HepG2 (cell line): ENCODE data around the gene CCDC91. TPM values are rescaled to one million over a fixed set of nuclear protein-coding genes. Genes with fewer than 3 reads are reported as not detected.

Experiments
- ATAC-seq: fragments of 200-7000 bp; cut with Tn5 transposase; 3 replicates; pipeline ENCODE4 v1.9.1; 2020; ENCODE audit warnings: mild to moderate bottlenecking, moderate library complexity
- BruUV-seq: library from RNA; stranded (reverse); fragments of 400-500 nt; replicated peaks from 2 replicates; lab custom pipeline; 2021; lab: Mats Ljungman, UMichigan
- CTCF ChIA-PET: fragments of 300-600 bp; formaldehyde crosslinking; extraction: SDS; loops from one replicate; lab custom pipeline; 2021; ENCODE audit warnings: low total read pairs, inconsistent platforms, low intra/inter-chr PET ratio; lab: Yijun Ruan, JAX
- POLR2A ChIA-PET: fragments of 350-600 bp; sonication (Branson Sonifier 250); formaldehyde crosslinking; loops from one replicate; lab custom pipeline; 2020; ENCODE audit warnings: antibody characterized with exemption, inconsistent platforms; lab: Yijun Ruan, JAX
- DNase-seq: peaks from one replicate; pipeline ENCODE4 v3.0.0-alpha.2; 2015; ENCODE audit warnings: low spot score
- FAIRE-seq: peaks from 3 replicates; lab custom pipeline; 2011; peaks lifted over from hg19 to GRCh38; lab: Jason Lieb, UNC
- H2AFZ ChIP-seq: one replicate; pipeline ENCODE4 v1.6.1; 2011; ENCODE audit warnings: low read length, inconsistent platforms
- H3K27ac ChIP-seq: fragments of 300-600 bp; 3 replicates; pipeline ENCODE4 v1.8.0; 2011; ENCODE audit warnings: mixed run types, mild to moderate bottlenecking, mixed read lengths, low read length, inconsistent platforms; ENCODE audit not compliant: insufficient read depth; ENCODE audit errors: extremely low read length
- H3K27me3 ChIP-seq, 2 experiments: fragments of 200-600 bp in 1 of 2; 2 replicates in 1 of 2; 3 replicates in 1 of 2; pipeline versions ENCODE4 v1.6.0 to v1.8.0; 2011; ENCODE audit warnings: low read length in 2 of 2, mild to moderate bottlenecking in 2 of 2, moderate library complexity in 2 of 2, inconsistent platforms in 1 of 2; ENCODE audit not compliant: insufficient read depth in 2 of 2, control insufficient read depth in 1 of 2
- H3K36me3 ChIP-seq, 2 experiments: fragments of 200-600 bp in 1 of 2; replicated peaks in 1 of 2; 2 replicates in 1 of 2; 3 replicates in 1 of 2; pipeline versions ENCODE4 v1.5.1 to v1.8.0; 2011; ENCODE audit warnings: low read length in 2 of 2, inconsistent platforms in 1 of 2; ENCODE audit not compliant: insufficient read depth in 2 of 2, control insufficient read depth in 1 of 2
- H3K4me1 ChIP-seq: 2 replicates; pipeline ENCODE4 v1.5.1; 2012; ENCODE audit warnings: low read length, inconsistent platforms; ENCODE audit not compliant: insufficient read depth
- H3K4me2 ChIP-seq: 2 replicates; pipeline ENCODE4 v1.6.0; 2011; ENCODE audit warnings: low read depth, low read length, inconsistent platforms
- H3K4me3 ChIP-seq, 3 experiments: fragments of 200-600 bp in 1 of 3; sonication (generic), shearing (Covaris generic) in 1 of 3; replicated peaks in 1 of 3; 2 replicates each; pipeline ENCODE4 v1.5.1; 2011 to 2016; ENCODE audit warnings: low read length in 3 of 3, inconsistent platforms in 2 of 3, low read depth in 2 of 3, mild to moderate bottlenecking in 2 of 3, control low read depth in 1 of 3, mixed read lengths in 1 of 3; ENCODE audit not compliant: insufficient read depth in 1 of 3
- H3K79me2 ChIP-seq: one replicate; pipeline ENCODE4 v1.6.1; 2011; ENCODE audit warnings: low read length, inconsistent platforms; ENCODE audit not compliant: insufficient read depth
- H3K9ac ChIP-seq: 2 replicates; pipeline ENCODE4 v1.6.0; 2011; ENCODE audit warnings: mild to moderate bottlenecking, low read depth, low read length, inconsistent platforms; ENCODE audit not compliant: insufficient read depth
- H3K9me3 ChIP-seq: 2 replicates; pipeline ENCODE4 v1.5.1; 2012; ENCODE audit warnings: mild to moderate bottlenecking, low read length
- H4K20me1 ChIP-seq: 2 replicates; pipeline ENCODE4 v1.6.0; 2011; ENCODE audit warnings: inconsistent platforms, mild to moderate bottlenecking, low read length, moderate library complexity; ENCODE audit not compliant: insufficient read depth
- ATAD3A ChIP-seq: sonication (generic); formaldehyde crosslinking; IDR thresholded peaks from 2 replicates; pipeline ENCODE4 v1.4.0; 2020; ENCODE audit warnings: missing genetic modification reagents
- FOSL1 ChIP-seq: sonication (generic); formaldehyde crosslinking; IDR thresholded peaks from 2 replicates; pipeline ENCODE4 v1.9.0; 2021; ENCODE audit warnings: missing genetic modification reagents, borderline replicate concordance
- GABPB1 ChIP-seq: IDR thresholded peaks from 2 replicates; pipeline ENCODE4 v1.6.1; 2016; ENCODE audit warnings: mild to moderate bottlenecking, missing genetic modification reagents, moderate library complexity, missing compliant biosample characterization
- MAFF ChIP-seq: IDR thresholded peaks from 2 replicates; pipeline ENCODE4 v1.6.1; 2011; ENCODE audit warnings: low read depth, low read length, improper control_type of control experiment
- MAFK ChIP-seq, 2 experiments: IDR thresholded peaks in 1 of 2; conservative IDR thresholded peaks in 1 of 2; 2 replicates each; pipeline ENCODE4 v1.6.1; 2011; ENCODE audit warnings: improper control_type of control experiment in 2 of 2, low read length in 2 of 2
- NFE2L2 ChIP-seq: fragments of 150-350 bp; IDR thresholded peaks from 2 replicates; pipeline ENCODE4 v1.6.1; 2014; ENCODE audit warnings: low read length
- SMARCC2 ChIP-seq: fragments of 450-650 bp; IDR thresholded peaks from 2 replicates; pipeline ENCODE4 v1.6.1; 2017; ENCODE audit warnings: antibody characterized with exemption, mild to moderate bottlenecking
- TMF1 ChIP-seq: sonication (generic); formaldehyde crosslinking; IDR thresholded peaks from 2 replicates; pipeline ENCODE4 v1.8.1; 2022; ENCODE audit warnings: low read depth, missing genetic modification reagents
- ZFP91 ChIP-seq: sonication (generic); formaldehyde crosslinking; IDR thresholded peaks from 2 replicates; pipeline ENCODE4 v1.9.0; 2022; ENCODE audit warnings: missing genetic modification reagents, mild to moderate bottlenecking, borderline replicate concordance
- ZNF263 ChIP-seq: sonication (generic); formaldehyde crosslinking; IDR thresholded peaks from 2 replicates; pipeline ENCODE4 v1.4.0; 2020; ENCODE audit warnings: missing genetic modification reagents
- ZNF335 ChIP-seq: sonication (generic); formaldehyde crosslinking; IDR thresholded peaks from 2 replicates; pipeline ENCODE4 v1.4.0; 2020; ENCODE audit warnings: missing genetic modification reagents
- ZNF446 ChIP-seq: sonication (generic); formaldehyde crosslinking; IDR thresholded peaks from 2 replicates; pipeline ENCODE4 v1.5.0; 2020; ENCODE audit warnings: mild to moderate bottlenecking, missing genetic modification reagents
- ZNF580 ChIP-seq: IDR thresholded peaks from 2 replicates; pipeline ENCODE4 v1.6.1; 2016; ENCODE audit warnings: low read depth, borderline replicate concordance
- ZNF740 ChIP-seq: sonication (generic); formaldehyde crosslinking; IDR thresholded peaks from 2 replicates; pipeline ENCODE4 v1.4.0; 2020; ENCODE audit warnings: missing genetic modification reagents
- WGBS: methylation state at CpG from one replicate; pipeline ENCODE4 v1.1.6; 2017; ENCODE audit warnings: low lambda C conversion rate; 5-methylcytosine and 5-hydroxymethylcytosine counted together
- in situ Hi-C: cut with HindIII; loops from 2 replicates; pipeline ENCODE4 v1.10.0; 2017; ENCODE audit warnings: low pct_unique_long_range_greater_than_20kb; ENCODE audit not compliant: extremely low pct_ligation_motif_present
- intact Hi-C: fragments of 100-400 bp; cut with micrococcal nuclease; formaldehyde crosslinking; loops from one replicate; pipeline ENCODE4 v1.10.0; 2022; ENCODE audit not compliant: unreplicated experiment
- polyA plus RNA-seq, 8 experiments: library from polyadenylated mRNA; depleted of rRNA in 3 of 8; stranded (reverse) in 7 of 8; unstranded in 1 of 8; fragments of >200 nt; fragmentation: Illumina TruSeq in 4 of 8; extraction: Trizol in 4 of 8; gene quantifications; 2 replicates each; pipeline versions ENCODE4 v1.2.1 to v1.2.3, GENCODE V29; 2011 to 2016; ENCODE audit warnings: low read depth in 4 of 8, missing spikeins in 1 of 8, mixed read lengths in 1 of 8; ENCODE audit not compliant: insufficient read depth in 1 of 8
- total RNA-seq, 5 experiments: library from RNA; depleted of rRNA; stranded (reverse); fragments of >200 nt; fragmentation: Illumina TruSeq; extraction: Trizol; gene quantifications; 2 replicates each; pipeline ENCODE4 v1.2.3, GENCODE V29; 2016; ENCODE audit warnings: low read depth in 1 of 5

CCDC91 gene
- total and polyA plus RNA-seq, 2 of the 13 experiments (the other 11 are each of a cell fraction or from before 2014, with no cell fraction given), result 9.8 to 15.8 TPM

- Histone ChIP-seq H3K27me3 (0 out of 5 replicates have a peak, but pooled peaks cover 0 to 3% of the 10 kb centered on the region in 2 experiments), H4K20me1 (no peaks in the 10 kb centered on the region), H3K4me1 (no peaks in the 10 kb centered on the region), H3K4me3 (no peak overlapping the region), H3K9me3 (no peaks in the 10 kb centered on the region), H3K9ac (no peak overlapping the region), H3K36me3 (no peaks in the 10 kb centered on the region), H3K27ac (no peak overlapping the region), H3K79me2 (no peaks in the 10 kb centered on the region), H3K4me2 (no peak overlapping the region), H2AFZ (no peak overlapping the region)
- ATAC-seq (no peak), FAIRE-seq (no peak), DNase-seq (no peak)
- no TSS peak for BruUV-seq
- CTCF ChIA-PET, result no interaction called here
- TF ChIP-seq GABPB1 (CRISPR knock-in tag), result no peak
- TF ChIP-seq MAFF, result peak; percentile 45; the same call in 1 of the 2 replicates
- TF ChIP-seq MAFK (conservative IDR thresholded peaks at IDR 0.05 in 1 of 2, IDR thresholded peaks at IDR 0.05 in 1 of 2; ENCODE audit: low read length in 2 of 2), result peak; percentile 33 to 62; a peak in 3 of 4 replicates
- in situ Hi-C loops, result no loop called here
- intact Hi-C loops, result no loop called here
- POLR2A ChIA-PET, result no interaction called here
- 3% methylated on average over 3 of the region's 3 CpGs for WGBS
These were observed 14.0 kb upstream of the CCDC91 start for GRCh38 chr12:28176295-28176694.

- no peak overlapping the region for H3K4me2 ChIP-seq
- DNase-seq (no peak), FAIRE-seq (no peak), ATAC-seq (no peak)
- H3K27ac ChIP-seq, result no peak overlapping the region
- ChIA-PET CTCF (no interaction called here), POLR2A (no interaction called here)
- in situ Hi-C loops, result no loop called here
- no peaks in the 10 kb centered on the region for H3K4me1 ChIP-seq
- no TSS peak for BruUV-seq
- H2AFZ ChIP-seq, result no peak overlapping the region
- H4K20me1 ChIP-seq, result no peaks in the 10 kb centered on the region
- no peaks in the 10 kb centered on the region for H3K79me2 ChIP-seq
- 0 out of 5 replicates have a peak, but pooled peaks cover 0 to 3% of the 10 kb centered on the region in 2 experiments for H3K27me3 ChIP-seq
- intact Hi-C loops, result no loop called here
- H3K36me3 ChIP-seq, result no peaks in the 10 kb centered on the region
- TF ChIP-seq SMARCC2, result no peak
- TF ChIP-seq TMF1 (CRISPR knock-in tag), result no peak
- no peak for TF ChIP-seq ATAD3A (CRISPR knock-in tag)
- TF ChIP-seq ZFP91 (CRISPR knock-in tag), result no peak
- TF ChIP-seq ZNF580 (CRISPR knock-in tag), result no peak
- no peak for TF ChIP-seq FOSL1 (CRISPR knock-in tag)
- no peak for TF ChIP-seq ZNF335 (CRISPR knock-in tag)
- TF ChIP-seq ZNF263 (CRISPR knock-in tag), result no peak
- no peak for TF ChIP-seq ZNF446
- no peak for TF ChIP-seq NFE2L2
- TF ChIP-seq ZNF740 (CRISPR knock-in tag), result no peak
- no peaks in the 10 kb centered on the region for H3K9me3 ChIP-seq
- no peak overlapping the region for H3K4me3 ChIP-seq
- H3K9ac ChIP-seq, result no peak overlapping the region
- WGBS, result 0% methylated on average over 2 of the region's 2 CpGs
These were observed 12.8 kb upstream of the CCDC91 start for GRCh38 chr12:28177461-28177860.
